Cortex of kidney (tissue), 1 donor: ENCODE measurements around the gene TSHB.

ENCODE experiments used
- DNase-seq: peaks from one replicate; lab custom pipeline; 2025; lab: John Stamatoyannopoulos, UW

The TSHB gene

DNA sequence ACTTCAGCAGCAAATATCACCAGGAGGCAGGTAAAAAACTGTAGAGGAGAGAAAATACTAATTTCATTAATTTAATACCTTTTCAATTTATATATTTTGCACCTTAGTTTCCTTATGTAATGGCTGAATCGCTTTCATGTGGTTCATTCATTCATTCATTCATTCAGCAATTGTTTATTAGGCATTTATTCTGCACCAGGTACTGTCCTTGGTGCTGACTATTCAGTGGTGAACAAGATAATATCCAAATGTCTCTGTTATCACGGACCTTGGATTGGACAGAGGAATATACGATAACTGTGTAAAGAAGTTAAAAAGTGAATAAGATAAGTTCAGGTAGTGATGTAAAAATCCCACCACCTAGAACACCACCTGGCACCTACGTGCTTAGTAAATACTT, 30.9 kb downstream of the TSHB start:
- no peak for DNase-seq

DNA sequence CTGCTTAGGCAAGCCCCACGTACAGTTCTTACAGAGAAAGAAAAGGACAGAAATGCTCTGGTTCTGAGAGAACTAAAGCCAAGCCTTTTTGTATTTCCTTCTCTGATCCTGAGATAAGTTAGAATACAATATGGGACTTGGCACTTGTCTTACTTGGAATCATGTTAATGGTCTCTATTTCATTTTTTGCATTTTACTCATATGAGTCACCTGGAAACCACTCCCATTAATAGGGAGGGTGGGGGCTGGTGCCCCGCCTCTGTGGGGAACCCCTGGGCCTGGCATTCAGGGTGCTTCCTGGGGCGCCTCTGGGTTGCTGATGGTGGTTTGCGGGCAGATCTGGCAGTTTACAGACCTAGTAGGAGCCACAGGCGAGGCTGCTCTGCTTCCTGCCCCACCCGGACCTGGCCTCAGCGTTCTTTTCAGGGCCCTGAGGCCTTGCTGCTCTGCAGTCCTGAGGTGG, 32.9 kb downstream of the TSHB start:
- no peak for DNase-seq

DNA sequence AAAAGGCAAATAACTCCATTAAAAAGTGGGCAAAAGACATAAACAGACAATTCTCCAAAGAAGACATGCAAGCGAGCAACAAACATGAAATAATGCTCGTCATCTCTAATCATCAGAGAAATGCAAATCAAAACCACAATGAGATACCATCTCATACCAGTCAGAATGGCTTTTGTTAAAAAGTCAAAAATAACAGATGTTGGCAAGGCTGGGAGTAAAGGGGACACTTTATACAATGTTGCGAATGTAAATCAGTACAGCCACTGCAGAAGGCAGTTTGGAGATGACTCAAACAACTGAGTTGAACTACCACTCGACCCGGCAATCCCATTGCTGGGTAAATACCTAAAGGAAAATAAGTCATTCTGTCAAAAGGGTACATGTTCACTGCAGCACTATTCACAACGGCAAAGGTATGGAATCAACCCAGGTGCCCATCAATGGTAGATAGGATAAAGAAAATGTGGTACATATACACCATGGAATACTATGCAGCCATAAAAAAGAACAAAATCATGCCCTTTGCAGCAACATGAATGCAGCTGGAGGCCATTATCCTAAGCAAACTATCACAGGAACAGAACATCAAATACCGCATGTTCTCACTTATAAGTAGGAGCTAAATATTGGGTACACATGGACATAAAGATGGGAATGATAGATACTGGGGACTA, 33.7 kb downstream of the TSHB start:
- no peak for DNase-seq

DNA sequence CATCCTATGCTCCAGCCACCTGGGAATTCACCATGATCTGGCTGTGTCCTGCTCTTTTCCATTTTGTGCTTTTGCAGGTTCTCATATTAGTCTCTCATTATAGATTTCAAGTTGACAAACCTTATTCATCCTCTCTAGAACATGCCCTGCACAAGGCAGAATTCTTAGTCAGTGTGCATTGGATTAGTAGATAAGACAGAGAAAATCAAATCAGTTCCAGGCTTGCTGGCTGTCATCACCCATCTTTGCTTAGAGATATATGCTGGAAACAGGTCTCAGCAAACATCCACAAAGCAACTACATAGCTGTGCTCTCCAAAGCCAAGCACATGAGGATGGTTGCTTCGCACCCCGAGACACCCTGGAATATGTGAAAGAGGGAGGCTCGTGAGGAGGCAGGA, 34.8 kb downstream of the TSHB start:
- no peak for DNase-seq

DNA sequence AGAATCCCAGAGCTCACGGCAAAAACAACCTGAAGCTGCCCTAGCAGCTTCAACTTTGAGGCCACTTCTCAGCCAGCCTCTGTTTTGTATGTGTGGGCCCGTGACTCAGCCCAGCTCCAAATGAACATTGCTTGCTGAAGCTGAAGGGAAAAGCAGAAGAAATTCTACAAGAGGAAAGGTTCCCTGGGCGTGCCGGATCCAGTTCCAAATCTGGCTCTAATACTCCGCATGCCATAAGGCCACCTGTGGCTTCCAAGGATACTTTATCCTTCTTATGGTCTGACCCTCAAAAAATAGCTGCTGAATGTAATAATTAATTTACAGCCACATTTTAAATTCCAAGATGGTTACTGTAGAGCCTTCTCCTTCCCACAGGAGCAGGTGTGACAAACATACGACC, 35.4 kb downstream of the TSHB start:
- no peak for DNase-seq

DNA sequence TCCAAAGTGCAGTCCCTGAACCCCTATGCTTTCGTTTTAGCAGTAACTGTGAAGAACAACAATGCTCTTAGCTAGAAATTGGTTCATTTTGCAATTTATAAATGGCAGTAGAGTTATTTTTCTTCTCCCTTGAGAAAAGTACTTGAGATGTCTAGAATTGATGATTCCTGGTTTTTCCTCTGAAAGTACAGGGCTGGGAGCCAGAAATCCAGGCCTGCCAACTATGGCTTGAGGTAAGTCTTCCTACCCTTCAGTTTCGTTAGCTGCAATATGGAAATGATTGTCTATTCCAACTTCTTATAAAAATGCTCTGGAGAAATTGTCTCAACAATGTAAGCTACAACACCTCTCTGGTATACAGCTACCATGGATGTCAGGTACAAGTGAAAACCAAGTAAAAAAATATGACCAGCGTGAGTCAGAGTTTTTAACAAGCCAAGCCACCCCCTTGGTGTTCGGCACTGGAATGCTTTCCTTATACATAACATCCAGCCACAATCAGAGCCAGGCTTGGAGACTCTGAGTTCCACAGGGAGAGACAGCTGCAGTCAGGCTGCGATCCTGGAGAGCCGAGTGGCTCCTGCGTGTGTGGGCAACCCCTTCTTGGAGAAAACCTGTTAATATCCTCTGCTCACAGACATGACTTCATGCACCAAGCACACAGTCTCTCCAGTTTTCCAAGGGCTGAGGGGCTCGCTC, 37.7 kb downstream of the TSHB start:
- DNase-seq = no peak

DNA sequence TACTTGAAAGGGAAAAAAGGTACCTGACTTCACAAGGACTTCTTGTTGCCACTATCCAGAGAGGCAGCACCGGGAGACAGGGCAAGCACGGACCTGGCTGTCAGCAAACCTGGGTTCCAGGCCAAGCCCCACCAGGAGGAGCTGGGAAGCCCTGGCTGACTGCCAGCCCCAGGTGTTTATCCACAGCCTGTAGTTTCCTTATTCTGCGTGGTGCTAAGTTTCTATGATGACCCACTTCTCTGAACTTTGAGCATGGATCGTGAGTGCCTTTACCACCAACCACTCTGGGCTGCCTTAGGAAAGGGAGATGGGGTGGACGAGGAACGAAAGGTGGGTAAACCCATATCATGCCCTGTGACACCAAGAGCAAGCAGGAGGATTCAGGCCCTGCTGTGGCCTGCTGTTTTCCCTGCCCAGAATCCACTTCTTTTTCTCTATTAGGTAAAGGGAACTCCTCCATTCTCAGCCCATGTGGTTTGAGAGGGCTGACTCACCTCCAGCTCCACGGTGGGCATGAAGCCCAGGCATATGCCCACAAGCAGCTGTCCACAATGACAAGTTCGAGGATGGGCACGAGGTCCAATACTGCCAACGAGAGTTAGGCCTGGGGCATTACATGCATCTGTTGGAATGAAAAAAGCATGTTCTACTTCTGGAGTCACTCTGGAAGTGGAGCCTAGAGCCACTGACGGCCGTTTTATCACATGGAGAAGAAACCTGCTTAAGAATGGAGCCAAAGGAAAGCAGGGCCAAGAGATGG, 39.4 kb downstream of the TSHB start:
- DNase-seq = no peak

DNA sequence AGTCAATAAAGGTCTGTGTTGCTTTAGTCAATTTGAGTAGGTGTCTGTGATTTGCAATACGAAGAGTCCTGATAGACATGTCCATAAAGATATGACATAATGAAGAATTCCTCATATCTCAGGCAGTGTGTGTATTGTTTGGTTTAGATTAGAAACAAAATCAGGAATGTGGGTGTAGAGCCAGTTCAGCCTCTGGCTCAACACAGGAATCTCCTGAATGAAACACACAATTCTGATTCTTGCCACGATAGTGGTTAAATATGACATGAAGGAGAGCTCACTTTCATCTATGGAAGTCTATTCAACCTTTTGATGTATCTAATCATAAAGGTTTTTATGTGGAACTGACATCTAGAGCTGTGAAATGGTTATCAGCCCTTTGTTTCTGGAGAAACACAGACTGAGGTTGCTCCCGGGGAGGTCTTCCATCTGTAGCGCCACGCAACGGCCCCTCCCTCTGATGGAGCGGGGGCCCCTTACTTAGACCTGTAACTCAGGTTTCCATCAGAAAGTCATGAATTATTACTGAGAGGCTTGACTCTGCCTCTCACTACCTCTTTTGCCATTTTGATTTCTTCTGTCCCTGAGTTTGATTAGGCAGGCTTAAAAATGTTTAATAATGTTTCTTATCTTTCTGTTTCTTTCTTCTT, 40.2 kb downstream of the TSHB start:
- DNase-seq = no peak

DNA sequence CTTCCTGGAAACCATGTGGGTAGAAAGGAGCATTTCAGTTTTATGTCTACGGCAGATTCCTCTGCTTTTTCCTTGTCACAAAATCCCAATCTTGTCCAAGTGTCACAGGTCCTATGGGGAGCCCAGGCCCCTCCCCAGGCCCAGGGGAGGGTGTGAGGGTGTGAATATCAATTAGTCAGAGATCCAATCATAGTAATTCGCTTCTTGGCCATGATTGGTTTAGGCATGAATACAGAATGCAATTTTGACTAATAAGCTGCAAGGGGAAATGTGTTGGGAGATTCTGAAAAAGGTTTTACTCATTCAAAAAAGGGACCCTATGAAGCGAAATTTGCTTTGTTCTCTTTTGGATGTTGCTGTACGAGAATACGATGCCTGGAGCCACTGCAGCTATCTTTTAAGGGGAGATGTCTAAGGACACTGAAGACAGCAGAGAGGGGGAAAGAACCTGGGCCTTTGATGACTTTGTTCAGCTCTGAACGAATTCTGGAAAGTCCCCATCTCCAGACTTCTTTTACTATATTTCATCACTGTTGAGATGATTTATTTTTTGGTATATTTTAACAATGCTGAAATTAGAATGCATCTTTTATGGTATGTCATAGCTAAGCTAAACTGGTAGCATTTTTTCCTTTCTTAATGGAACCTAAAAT, 41.5 kb downstream of the TSHB start:
- DNase-seq = no peak

DNA sequence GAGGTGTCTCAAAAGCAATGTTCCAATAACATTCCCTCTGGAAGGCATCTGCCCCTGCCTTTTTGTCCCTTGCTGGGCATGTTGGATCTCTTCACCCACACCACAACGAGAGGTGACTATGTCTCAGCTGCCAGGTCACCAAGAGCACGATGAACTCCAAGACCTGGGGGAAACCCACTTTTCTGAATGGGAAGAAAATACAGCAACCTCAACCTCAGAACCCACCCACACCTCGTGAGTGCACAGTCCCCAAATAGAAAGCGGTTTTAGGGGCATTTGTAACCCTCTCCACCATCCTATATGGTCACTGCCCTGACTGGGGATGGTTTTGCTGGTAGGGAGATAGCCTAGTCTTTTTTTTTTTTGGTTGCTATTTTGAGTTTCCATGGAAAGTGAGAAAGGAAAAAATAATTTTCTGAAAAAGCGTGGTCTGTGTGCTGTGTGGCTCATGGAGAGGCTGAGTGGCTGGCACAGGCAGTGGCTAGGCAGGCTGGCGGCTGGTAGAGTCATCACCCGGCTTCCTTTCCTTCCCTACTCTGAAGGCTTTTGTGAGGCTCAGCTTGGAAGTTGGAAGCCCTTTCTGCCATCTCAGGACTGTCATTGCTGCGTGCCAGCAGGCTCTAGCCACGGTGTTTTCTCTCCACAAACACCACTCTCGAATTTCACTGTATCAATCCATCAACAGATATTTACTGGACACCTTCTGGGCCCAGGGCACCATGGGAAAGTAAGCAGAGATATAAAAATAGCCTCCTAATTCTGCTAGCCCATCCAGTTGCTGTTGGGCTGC, 43.9 kb downstream of the TSHB start:
- no peak for DNase-seq

DNA sequence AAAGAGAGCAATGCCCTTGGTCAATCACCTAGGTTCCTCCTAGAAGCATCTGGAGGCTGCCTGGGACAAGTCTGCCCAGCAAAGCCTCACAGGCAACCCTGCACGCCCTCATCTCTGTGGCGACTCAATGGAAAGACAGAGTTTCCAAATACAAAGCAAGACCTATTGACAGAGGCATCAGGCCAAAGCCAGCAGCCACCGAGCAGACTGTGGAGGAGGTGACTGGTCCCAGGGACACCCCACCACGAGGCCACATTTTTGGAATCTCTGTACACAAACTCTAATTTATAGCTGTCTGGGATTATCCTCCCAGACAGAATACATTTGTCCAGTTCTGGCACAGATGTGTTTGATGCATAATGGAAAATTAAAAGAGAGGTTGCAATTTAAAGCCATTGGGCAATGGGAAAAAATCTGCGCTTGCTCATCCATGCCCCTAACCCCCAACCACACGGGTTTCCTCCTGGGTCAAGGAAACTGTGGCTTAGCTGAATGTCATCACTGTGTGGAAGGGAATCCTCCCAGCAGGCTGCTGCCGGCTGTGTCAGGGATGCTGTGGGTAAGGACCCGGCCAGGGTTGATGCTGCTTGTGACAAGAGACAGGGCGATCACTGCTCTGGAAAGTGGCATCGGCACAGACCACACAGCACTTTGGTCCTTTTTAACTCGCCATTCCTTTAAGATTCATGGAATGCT, 45.4 kb downstream of the TSHB start:
- no peak for DNase-seq

DNA sequence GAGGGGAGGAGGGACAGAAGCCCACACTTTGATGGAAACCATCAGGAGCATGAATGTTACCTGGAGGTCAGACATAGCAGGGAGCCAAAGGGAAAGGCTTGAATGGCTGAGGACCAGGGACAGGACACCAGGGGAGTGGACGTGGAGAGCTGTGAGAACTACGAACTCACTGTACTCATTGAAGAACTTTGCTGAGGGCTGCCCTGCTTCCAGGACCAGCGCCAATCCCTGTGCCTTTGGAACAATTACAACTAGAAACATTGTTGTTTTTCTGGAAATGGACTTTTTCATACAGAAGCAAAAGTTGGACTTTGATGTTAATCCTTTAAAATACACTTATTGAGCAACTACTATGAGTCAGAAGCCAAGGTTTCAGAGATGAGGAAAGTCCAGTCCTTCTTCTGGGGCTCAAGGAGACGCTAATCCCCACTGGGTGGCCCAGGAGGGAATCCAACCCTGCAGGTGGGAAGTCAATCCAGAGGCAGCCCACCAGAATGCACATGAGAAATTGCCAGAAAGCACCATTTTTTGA, 46.8 kb downstream of the TSHB start:
- DNase-seq = no peak

DNA sequence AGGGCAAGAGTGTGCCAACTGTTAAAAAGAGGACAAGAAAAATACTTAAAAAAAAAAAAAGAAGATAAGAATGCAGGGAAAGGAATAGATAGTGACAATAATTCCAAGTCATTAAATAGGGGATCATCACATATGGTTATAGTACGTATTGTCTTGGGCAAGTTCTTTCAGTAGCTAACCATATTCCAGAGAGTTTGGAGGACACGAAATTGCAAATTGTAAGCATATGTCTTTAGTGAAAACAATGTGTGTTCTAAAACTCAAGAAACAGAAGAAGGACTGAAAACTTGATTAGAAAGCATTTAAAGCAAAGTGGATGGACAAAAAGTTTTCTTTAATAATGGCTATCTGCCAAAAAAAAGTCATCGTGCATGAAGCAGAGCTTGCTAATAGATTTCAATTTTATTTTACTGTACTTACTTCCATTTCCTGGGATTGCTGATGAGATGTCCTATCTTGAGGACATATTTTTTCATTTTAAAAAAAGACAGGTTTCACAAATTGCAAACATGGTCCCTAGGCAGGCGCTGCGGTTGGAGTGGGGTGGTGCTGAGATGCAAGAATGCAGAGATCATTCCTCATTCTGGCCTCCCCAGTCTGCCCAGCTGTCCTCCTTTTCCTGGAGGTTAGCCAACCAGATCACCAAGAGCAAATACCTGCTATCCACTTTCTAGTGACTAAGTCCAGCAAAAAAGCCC, 47.8 kb downstream of the TSHB start:
- DNase-seq = no peak

DNA sequence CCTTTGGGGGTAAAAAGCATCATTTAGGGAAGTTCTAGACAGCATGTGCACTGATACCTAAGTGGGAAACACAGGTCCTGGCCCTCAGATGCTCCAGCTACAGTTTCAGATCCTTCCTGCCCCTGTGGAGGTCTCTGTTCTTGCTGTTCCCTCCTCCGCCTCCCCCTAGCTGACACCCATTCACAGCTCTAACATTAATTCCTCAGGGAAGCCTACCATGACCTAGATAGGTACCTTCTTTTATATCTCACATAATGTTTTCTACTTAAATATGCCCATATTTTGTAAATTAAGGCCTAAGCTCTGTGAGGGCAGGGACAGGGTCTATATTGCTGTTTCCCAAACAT, 48.3 kb downstream of the TSHB start:
- no peak for DNase-seq

DNA sequence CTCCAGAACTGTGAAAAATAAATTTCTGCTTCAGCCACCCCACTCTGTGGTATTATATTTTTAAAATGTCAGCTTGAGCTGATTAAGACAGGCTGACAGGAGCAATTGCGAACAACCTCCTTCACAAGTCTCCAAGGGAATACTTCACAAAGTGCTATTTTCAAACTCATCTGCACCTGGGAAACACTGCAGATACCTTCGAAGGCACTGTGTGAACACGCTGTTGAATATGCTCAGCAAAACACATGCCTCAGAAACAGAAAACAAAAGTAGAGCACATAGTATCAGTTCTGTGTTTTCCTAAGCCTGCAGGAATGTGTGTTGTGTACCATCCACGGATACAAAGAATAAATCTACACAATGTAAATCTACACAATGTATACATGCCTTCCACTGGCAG, 49.1 kb downstream of the TSHB start:
- DNase-seq = no peak

DNA sequence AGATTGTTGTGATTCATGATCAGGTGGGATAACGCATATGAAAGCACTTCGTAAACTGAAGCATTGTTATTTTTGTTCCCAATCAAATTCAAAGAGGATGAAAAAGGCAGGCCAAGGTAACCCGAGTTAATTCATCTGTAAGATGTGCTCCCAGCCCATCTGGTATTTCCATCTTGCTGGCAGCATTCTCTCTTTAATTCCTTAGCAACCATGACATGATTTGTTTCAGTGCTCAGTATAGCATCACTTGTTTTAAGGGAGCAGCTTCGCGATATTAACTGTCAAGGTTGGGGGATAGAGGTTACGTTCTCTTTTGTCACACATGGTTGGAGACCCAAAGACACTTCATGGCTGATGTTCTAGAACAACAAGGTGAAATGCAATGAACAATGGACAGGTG, 53.3 kb downstream of the TSHB start:
- DNase-seq = no peak
